Activated naive CD4-positive, alpha-beta T cell treated with anti-CD3 and anti-CD28 coated beads, Interleukin-2, amount 50 U/mL, for 24 hours (primary cell): Measurements from ENCODE around the gene ZNF384.

ENCODE experiments used
- H3K27ac Mint-ChIP-seq: one replicate; pipeline ENCODE4 v1.8.0; 2021; ENCODE audit warnings: mild to moderate bottlenecking, mixed read lengths
- H3K27me3 Mint-ChIP-seq: one replicate; pipeline ENCODE4 v1.8.0; 2021; ENCODE audit warnings: mixed read lengths
- H3K36me3 Mint-ChIP-seq: one replicate; pipeline ENCODE4 v1.8.0; 2021; ENCODE audit warnings: mixed read lengths
- H3K4me1 Mint-ChIP-seq: one replicate; pipeline ENCODE4 v1.8.0; 2021; ENCODE audit warnings: mixed read lengths
- H3K4me3 Mint-ChIP-seq: one replicate; pipeline ENCODE4 v1.8.0; 2021; ENCODE audit warnings: mild to moderate bottlenecking, mixed read lengths
- H3K9me3 Mint-ChIP-seq: one replicate; pipeline ENCODE4 v1.8.0; 2021; ENCODE audit warnings: mixed read lengths

ZNF384 gene

DNA sequence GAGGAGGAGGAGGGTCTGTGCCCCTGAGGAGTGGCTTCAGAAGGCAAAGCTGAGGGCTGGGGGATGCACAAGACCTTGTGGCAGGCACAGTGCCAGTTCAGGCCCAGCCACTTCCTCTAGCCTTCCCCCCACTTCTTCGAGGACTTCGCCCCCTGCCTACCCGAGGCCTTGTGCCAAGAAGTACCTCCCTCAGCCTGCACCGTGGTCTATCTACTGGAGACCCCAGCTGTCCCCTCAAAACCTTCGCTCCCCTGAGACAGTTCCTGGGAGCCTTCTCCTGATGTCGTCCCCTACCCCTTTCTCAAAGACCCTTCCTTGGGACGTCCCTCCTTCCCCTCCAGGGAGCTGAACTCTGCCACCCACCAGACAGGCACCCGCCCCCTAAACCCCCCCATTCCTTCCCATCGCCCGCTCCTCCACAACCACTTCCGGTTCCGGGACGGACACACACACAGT, 604 bp downstream of the ZNF384 start:
- Mint-ChIP-seq H3K4me1 (peaks cover 53% of the 10 kb centered on the region), H3K36me3 (peaks cover 9% of the 10 kb centered on the region)

GRCh38 chr12:6685814-6686213, 3.4 kb downstream of the ZNF384 start:
- Mint-ChIP-seq H3K27me3 (no peaks in the 10 kb centered on the region), H3K4me3 (no peak overlapping the region), H3K9me3 (no peaks in the 10 kb centered on the region), H3K36me3 (peaks cover 9% of the 10 kb centered on the region), H3K27ac (no peak overlapping the region), H3K4me1 (peaks cover 57% of the 10 kb centered on the region)

More for the DNA sequence above, 604 bp downstream of the ZNF384 start:
- Mint-ChIP-seq H3K27me3 (no peaks in the 10 kb centered on the region), H3K9me3 (no peaks in the 10 kb centered on the region), H3K27ac (peak overlapping the region; percentile 93), H3K4me3 (peak overlapping the region; percentile 98)

- Mint-ChIP-seq H3K27me3 (no peaks in the 10 kb centered on the region), H3K27ac (no peak overlapping the region), H3K4me1 (peaks cover 52% of the 10 kb centered on the region), H3K9me3 (no peaks in the 10 kb centered on the region), H3K4me3 (peak overlapping the region; percentile 57), H3K36me3 (peaks cover 9% of the 10 kb centered on the region)
Measured at GRCh38 chr12:6684609-6685008, 4.6 kb downstream of the ZNF384 start.

DNA sequence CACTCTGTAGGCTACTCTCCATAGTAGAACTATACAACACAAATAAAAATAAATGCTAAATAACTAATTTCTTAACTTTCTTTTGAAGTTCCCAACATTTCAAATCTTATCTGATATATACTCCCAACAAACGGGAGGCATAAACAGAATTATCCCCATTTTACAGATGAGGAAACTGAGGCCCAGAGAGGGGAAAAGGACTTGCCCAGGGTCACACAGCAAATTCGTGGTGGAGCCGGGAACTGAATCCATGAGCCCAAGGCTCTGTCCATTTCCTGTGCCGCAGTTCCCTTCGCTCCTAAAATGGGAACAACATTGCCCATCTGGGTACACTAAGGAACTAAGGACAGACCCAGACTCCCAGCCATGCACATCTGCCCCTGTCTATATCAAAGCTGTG, 12.2 kb downstream of the ZNF384 start:
- no peak overlapping the region for H3K4me3 Mint-ChIP-seq
- H3K27ac Mint-ChIP-seq, result no peak overlapping the region
- H3K36me3 Mint-ChIP-seq, result peaks cover 18% of the 10 kb centered on the region
- no peaks in the 10 kb centered on the region for H3K9me3 Mint-ChIP-seq
- H3K4me1 Mint-ChIP-seq, result peaks cover 5% of the 10 kb centered on the region
- H3K27me3 Mint-ChIP-seq, result no peaks in the 10 kb centered on the region

GRCh38 chr12:6672143-6672542, 17.0 kb downstream of the ZNF384 start:
- Mint-ChIP-seq H3K36me3 (peaks cover 33% of the 10 kb centered on the region), H3K9me3 (no peaks in the 10 kb centered on the region), H3K27me3 (no peaks in the 10 kb centered on the region), H3K27ac (no peak overlapping the region), H3K4me3 (no peak overlapping the region), H3K4me1 (no peaks in the 10 kb centered on the region)

DNA sequence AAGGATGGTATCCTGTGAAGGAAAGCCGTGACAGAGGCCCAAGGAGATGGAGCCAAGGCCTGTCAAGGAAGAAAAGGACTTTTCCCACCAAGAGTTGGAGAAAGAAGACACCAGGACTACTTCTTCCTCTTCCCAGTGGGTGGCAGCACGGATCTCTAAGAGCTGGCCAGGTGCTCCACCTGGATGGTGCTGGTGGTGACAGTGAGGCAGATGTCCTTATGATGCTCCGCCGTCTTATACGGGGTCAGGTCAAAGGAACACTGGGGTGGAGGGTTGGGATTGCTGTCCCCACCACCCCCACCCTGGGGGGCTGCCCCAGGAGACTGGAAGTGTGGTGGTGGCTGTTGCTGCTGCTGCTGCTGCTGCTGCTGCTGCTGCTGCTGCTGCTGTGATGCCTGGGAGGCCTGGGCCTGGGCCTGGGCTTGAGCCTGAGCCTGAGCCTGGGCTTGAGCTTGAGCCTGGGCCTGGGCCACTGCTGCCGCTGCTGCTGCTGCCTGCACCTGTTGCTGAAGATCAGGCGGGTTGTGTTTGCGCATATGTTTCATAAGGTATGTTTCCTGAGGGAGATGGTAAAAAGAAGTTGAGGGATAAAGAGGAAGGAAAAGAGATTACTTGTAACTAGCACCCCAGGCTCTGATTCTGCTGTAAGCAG, 21.5 kb downstream of the ZNF384 start:
- Mint-ChIP-seq H3K4me1 (peaks cover 15% of the 10 kb centered on the region), H3K27ac (no peak overlapping the region), H3K27me3 (no peaks in the 10 kb centered on the region), H3K36me3 (peaks cover 25% of the 10 kb centered on the region), H3K9me3 (no peaks in the 10 kb centered on the region), H3K4me3 (no peak overlapping the region)

DNA sequence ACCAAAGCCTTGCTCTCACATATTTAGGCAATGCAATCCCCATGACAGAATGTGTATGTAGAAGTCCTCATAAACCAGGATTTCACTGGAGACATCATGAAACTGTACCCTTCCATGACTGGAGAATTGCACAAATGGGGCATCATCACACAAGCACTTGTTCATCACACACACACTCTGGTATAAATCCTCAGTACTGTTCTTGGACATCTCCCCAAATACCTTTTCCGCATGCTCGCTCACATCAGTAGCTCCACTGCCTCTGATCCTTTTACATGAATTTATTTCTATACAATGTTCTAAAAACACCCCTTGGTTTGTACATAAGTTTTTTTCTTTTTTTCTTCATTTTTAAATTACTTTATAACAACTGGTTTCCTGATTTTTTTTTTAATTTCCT, 23.0 kb downstream of the ZNF384 start:
- H3K4me3 Mint-ChIP-seq, result no peak overlapping the region
- H3K4me1 Mint-ChIP-seq, result peaks cover 24% of the 10 kb centered on the region
- no peaks in the 10 kb centered on the region for H3K9me3 Mint-ChIP-seq
- peaks cover 15% of the 10 kb centered on the region for H3K36me3 Mint-ChIP-seq
- no peaks in the 10 kb centered on the region for H3K27me3 Mint-ChIP-seq
- no peak overlapping the region for H3K27ac Mint-ChIP-seq

DNA sequence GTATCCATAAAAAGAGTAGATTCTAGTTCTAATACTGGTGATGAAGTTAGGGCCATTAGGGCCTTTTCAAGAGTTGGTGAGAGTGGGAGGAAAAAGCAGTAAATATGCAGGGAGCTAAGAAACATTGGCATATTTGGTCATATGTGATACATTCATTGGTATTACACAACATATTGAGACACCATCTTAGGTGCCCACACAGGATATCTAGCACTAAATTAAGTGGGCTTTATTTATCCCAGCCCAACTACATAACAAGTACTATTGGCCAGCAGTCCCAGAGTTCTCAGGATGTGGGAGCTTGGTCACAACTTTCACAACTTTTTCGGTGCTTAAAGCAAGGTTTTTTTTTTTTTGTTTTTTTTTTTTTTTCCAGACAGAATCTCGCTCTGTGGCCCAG, 24.3 kb downstream of the ZNF384 start:
- H3K27me3 Mint-ChIP-seq, result no peaks in the 10 kb centered on the region
- peaks cover 24% of the 10 kb centered on the region for H3K4me1 Mint-ChIP-seq
- no peak overlapping the region for H3K27ac Mint-ChIP-seq
- no peak overlapping the region for H3K4me3 Mint-ChIP-seq
- no peaks in the 10 kb centered on the region for H3K9me3 Mint-ChIP-seq
- peaks cover 15% of the 10 kb centered on the region for H3K36me3 Mint-ChIP-seq

- Mint-ChIP-seq H3K4me1 (peaks cover 34% of the 10 kb centered on the region), H3K4me3 (peak within 1 kb of the TSS; percentile 99), H3K27me3 (no peaks in the 10 kb centered on the region), H3K9me3 (no peaks in the 10 kb centered on the region), H3K27ac (peak within 1 kb of the TSS; percentile 99), H3K36me3 (peaks cover 12% of the 10 kb centered on the region)
Measured at GRCh38 chr12:6662906-6663742, 26.1 kb downstream of the ZNF384 start, which contains the start of gene ING4. Gene ING4, minus strand, starts transcription at chr12:6663119. Its CDS starts 18 bp downstream, at chr12:6663101.

- Mint-ChIP-seq H3K4me3 (peak overlapping the region; percentile 99), H3K27ac (peak overlapping the region; percentile 99), H3K36me3 (peaks cover 8% of the 10 kb centered on the region), H3K27me3 (no peaks in the 10 kb centered on the region), H3K4me1 (peaks cover 36% of the 10 kb centered on the region), H3K9me3 (no peaks in the 10 kb centered on the region)
Measured at GRCh38 chr12:6662602-6662905, 26.6 kb downstream of the ZNF384 start.

- H3K4me3 Mint-ChIP-seq, result no peak overlapping the region
- no peaks in the 10 kb centered on the region for H3K27me3 Mint-ChIP-seq
- H3K27ac Mint-ChIP-seq, result peak overlapping the region; percentile 62
- H3K4me1 Mint-ChIP-seq, result peaks cover 11% of the 10 kb centered on the region
- peaks cover 10% of the 10 kb centered on the region for H3K36me3 Mint-ChIP-seq
- H3K9me3 Mint-ChIP-seq, result no peaks in the 10 kb centered on the region
Measured at GRCh38 chr12:6653987-6654386, 35.2 kb downstream of the ZNF384 start.

DNA sequence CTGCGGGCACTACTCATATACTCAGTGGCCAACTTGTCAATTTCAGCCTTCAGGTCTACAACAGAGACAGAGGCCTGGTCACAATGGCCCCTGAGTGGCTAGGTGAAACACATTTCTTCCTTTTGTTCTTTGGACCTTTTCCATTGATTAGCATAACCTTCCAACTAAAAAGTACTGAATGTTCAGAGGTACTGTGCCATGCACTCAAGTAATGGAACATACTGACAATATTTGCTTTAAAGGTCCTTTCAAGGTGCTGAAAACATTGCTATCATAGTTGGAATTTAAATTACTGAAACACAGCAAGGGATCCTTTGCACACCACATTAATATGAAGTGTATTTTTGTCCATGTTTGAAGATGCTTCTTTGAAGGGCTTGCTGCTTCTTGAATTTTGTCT, 35.8 kb downstream of the ZNF384 start:
- Mint-ChIP-seq H3K27ac (no peak overlapping the region), H3K4me1 (peaks cover 4% of the 10 kb centered on the region), H3K9me3 (no peaks in the 10 kb centered on the region), H3K36me3 (peaks cover 10% of the 10 kb centered on the region), H3K27me3 (no peaks in the 10 kb centered on the region), H3K4me3 (no peak overlapping the region)

DNA sequence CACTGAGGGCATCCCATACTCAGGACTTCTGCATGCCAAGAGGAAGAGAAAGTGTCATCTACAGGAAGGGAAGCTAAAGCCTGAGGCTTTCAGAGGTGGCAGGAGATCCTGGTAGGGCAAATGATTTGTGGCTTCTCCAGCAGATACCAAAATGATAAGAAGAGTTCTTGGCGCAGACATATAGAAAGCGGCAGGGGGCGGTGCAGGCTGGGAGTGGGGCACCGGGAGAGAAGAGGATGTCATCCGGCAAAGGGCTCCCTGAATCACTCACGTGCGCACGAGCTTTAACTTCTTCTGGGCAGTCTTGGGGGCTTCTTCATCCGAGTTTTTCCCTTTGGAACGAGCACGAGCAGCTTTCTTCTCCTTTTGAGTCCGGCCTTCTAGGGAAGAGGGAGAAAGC, 36.8 kb downstream of the ZNF384 start:
- no peak overlapping the region for H3K27ac Mint-ChIP-seq
- H3K4me3 Mint-ChIP-seq, result no peak overlapping the region
- H3K36me3 Mint-ChIP-seq, result peaks cover 11% of the 10 kb centered on the region

DNA sequence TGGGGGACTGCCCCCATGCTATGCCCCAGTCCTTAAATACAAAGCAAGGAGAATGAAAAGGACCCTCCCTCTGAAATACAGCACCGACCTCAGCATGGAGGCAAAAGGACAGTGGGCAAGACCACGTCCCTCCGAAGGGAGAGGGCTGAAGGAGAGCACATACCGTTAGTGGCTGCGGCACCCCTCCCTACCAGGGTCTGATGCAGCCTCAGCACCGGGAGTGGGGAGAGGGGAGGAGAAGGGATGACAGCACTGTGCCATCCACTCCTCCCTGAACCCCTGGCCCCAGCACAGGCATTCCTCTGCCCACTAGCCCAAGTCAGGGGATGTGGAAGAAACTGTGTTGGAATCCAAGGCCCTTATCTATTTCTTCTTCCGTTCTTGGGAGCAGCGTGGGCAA, 38.3 kb downstream of the ZNF384 start:
- H3K4me3 Mint-ChIP-seq, result no peak overlapping the region
- no peak overlapping the region for H3K27ac Mint-ChIP-seq
- peaks cover 8% of the 10 kb centered on the region for H3K36me3 Mint-ChIP-seq
- no peaks in the 10 kb centered on the region for H3K27me3 Mint-ChIP-seq
- no peaks in the 10 kb centered on the region for H3K9me3 Mint-ChIP-seq
- H3K4me1 Mint-ChIP-seq, result peaks cover 10% of the 10 kb centered on the region

More for the DNA sequence above, 36.8 kb downstream of the ZNF384 start:
- H3K27me3 Mint-ChIP-seq, result no peaks in the 10 kb centered on the region
- no peaks in the 10 kb centered on the region for H3K9me3 Mint-ChIP-seq
- H3K4me1 Mint-ChIP-seq, result no peaks in the 10 kb centered on the region

GRCh38 chr12:6647083-6647604, 42.0 kb downstream of the ZNF384 start, which contains the start of gene ACRBP:
Gene ACRBP, minus strand, starts transcription at chr12:6647432. Its CDS starts 66 bp downstream, at chr12:6647366.
- Mint-ChIP-seq H3K4me1 (peaks cover 14% of the 10 kb centered on the region), H3K27ac (no peak within 1 kb of the TSS), H3K27me3 (no peaks in the 10 kb centered on the region), H3K9me3 (peaks cover 4% of the 10 kb centered on the region), H3K36me3 (peaks cover 16% of the 10 kb centered on the region), H3K4me3 (peak within 1 kb of the TSS; percentile 81)
